GM21576 (cell line): ENCODE data around the gene SLC17A9.

Experiments used
- ATAC-seq: cut with Tn5 transposase; IDR thresholded peaks from one replicate; pipeline ENCODE4 v1.9.1; 2021; ENCODE audit warnings: mild to moderate bottlenecking, moderate library complexity; ENCODE audit not compliant: unreplicated experiment

SLC17A9 gene

DNA sequence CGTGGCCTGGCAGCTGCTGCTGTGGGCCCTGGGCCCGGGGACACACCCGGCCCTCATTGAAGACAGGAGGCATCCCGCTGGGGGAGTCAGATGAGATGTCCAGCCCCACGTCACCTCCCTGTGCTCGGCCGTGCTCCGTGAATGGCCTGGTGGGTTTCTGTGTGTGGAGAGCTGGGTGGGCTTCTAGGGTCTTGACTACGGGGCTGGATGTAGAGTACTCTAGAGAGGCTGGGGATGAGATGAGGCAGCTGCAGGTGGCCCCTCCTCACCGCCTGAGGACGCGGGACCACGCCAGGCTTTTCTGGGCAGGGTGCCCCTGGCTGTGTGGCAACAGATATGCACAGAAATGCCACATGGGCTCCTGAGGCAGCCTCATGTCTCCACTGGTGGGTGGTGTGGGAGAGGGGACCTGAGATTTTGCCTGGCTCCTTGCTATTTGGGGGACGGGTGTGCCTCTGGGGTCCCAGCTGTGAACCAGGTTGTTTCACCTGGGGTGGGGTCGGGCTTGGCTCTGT, 62.7 kb downstream of the SLC17A9 start:
- ATAC-seq, result no peak

DNA sequence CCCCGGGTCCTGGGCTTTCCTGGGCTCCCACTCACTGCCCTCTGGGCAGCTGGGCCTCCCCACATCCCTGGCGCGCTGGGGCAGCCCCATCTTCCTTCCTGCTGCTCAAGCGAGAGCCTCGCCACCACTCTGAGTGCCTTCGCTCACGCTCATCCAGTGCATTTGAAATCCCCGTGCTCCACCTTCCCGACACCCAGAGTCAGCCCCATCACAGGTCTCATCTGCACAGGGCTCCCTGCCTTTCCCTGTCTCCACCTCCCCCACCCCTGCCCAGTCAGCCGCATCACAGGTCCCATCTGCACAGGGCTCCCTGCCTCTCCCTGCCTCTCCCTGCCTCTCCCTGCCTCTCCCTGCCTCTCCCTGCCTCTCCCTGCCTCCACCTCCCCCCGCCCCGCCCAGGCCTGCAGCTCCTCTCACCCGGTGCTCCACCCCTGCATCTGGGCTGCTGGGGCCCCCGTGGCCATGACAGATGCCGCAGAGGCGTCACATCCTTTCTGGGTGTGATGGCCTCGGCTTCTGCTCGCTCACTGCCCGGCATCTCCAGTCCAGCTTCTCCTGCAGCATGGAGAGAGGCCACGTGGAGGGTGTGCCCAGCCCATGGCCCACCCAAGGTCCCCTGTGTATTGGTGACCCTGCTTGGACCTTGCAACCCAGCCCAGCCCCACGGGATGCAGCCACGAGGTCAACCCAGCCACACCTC, 63.3 kb downstream of the SLC17A9 start:
- no peak for ATAC-seq

DNA sequence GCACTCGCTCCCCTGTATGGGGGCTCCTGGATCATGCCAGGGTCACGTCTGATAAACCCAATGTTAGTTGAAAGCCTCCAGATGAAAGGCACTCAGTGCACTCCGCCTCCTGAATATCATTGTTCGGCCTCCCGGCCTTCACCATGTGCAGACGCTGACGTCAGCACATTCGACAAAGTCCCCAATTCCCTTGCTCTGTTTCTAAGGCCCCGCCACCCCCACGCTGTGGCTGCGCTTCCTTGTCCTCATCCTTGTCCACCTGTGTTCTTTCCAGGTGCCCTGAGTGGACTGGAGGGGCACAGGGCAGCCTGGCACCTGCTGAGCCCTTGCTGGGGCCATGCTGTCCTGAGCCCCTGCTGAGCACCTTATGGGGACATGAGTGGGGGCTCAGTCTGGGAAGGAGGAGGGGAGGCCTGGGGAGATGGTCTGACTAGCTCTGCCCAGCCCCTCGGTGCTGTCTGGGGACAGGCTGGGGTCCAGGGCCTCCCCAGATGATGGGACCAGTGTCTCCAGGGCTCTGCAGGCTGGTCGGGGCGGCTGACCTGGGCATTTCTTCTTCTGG, 64.1 kb downstream of the SLC17A9 start:
- ATAC-seq, result no peak

DNA sequence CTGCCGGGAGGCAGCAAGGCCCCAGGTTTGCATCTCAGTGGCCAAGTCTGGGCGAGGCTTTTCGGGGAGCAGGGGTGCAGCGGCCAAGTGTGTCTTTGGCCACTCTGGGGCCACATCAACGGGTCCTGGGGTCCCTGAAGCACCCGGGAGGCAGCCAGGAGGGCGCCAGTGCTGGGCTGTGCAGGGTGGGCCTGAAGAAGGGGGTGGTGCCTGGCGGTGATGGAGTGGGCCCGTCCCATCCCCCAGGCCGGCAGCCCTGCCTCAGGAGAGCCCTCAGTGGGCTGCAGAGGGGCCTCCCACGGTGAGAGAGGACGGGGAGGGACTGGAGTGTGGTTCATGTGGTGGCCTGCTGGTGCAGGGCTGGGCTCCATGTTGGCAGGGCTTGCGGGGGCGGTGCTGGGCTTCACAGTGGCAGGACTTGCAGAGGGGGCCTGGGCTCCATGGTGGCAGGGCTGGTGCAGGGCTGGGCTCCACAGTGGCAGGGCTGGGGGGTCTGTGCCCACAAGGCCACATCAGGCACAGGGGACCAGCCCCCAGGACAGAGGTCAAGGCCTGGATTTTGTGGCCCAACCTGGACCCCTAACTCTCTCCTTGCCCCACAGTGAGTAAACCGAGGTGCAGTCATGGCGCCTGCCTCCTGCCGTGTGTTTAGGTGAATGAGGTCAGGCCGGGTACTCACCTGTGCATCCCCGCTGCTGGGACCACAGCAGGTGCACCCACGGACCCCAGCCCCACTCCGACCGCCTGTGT, 64.7 kb downstream of the SLC17A9 start:
- no peak for ATAC-seq

DNA sequence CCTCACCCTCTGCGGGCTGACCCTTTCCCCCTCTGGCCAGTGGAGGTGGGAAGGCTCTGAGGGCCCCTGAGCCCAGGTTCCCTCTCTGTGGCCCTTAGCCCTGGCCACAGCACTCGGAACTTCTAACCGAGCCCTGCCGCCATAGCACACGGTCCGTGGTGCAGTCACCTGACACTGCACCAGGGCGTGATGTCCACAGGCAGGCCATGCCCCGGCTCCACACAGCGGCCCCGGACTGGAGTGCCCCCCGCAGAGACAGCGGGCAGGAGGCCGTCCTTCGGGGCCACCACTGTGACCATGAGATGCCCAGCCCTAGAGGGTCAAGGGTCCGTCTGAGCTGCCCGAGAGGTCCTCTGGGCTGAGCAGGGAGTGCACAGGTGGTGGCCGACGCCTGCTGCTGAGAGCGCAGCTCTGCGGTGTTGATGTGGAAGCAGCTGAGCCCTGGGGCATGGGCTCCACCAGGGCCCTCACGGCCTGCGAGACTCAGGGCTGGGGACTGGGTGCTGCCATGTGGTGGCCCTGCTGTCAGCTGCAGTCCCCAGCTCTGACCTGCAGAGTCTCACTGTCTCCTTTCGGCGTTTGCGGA, 65.4 kb downstream of the SLC17A9 start:
- ATAC-seq, result no peak
